HEK293 (cell line): ENCODE data around the gene IKZF1.

Experiments
- CTCF ChIA-PET: fragments of 350-600 bp; formaldehyde crosslinking; extraction: SDS; loops from one replicate; lab custom pipeline; 2021; ENCODE audit warnings: antibody characterized with exemption; lab: Yijun Ruan, JAX
- POLR2A ChIA-PET: fragments of 300-600 bp; formaldehyde crosslinking; extraction: SDS; loops from one replicate; lab custom pipeline; 2020; ENCODE audit warnings: antibody characterized with exemption, inconsistent platforms; lab: Yijun Ruan, JAX
- H3K27ac ChIP-seq: fragments of 200-500 bp; sonication (Bioruptor generic); 2 replicates; pipeline ENCODE4 v1.5.1; 2014; ENCODE audit warnings: low read depth, low read length, control low read depth, inconsistent platforms; ENCODE audit errors: extremely low read depth
- H3K36me3 ChIP-seq, 2 experiments: fragments of 200-500 bp in 1 of 2; sonication (Bioruptor generic) in 1 of 2; 1 replicate in 1 of 2; 2 replicates in 1 of 2; pipeline ENCODE4 v1.5.1; 2014 to 2017; ENCODE audit warnings: inconsistent platforms in 2 of 2, low read length in 2 of 2; ENCODE audit not compliant: control insufficient read depth in 2 of 2, insufficient read depth in 1 of 2
- H3K4me1 ChIP-seq: fragments of 200-500 bp; sonication (Bioruptor generic); 2 replicates; pipeline ENCODE4 v1.5.1; 2014; ENCODE audit warnings: mild to moderate bottlenecking, low read length, inconsistent platforms; ENCODE audit not compliant: control insufficient read depth, insufficient read depth
- H3K4me3 ChIP-seq: 2 replicates; pipeline ENCODE4 v1.5.1; 2011; ENCODE audit warnings: low read depth, mild to moderate bottlenecking, control low read depth, low read length, moderate library complexity
- H3K9me3 ChIP-seq: fragments of 200-500 bp; sonication (Bioruptor generic); 2 replicates; pipeline ENCODE4 v1.5.1; 2014; ENCODE audit warnings: low read depth, low read length, inconsistent platforms; ENCODE audit not compliant: control insufficient read depth, insufficient read depth
- ELK4 ChIP-seq: IDR thresholded peaks from 2 replicates; pipeline ENCODE4 v1.6.1; 2011; ENCODE audit warnings: mild to moderate bottlenecking, low read depth, low read length, borderline replicate concordance
- IKZF3 ChIP-seq: fragments of 450-650 bp; IDR thresholded peaks from 2 replicates; pipeline ENCODE4 v1.5.0; 2018; ENCODE audit warnings: missing biosample characterization, mild to moderate bottlenecking, missing genetic modification characterization, moderate library complexity
- KLF17 ChIP-seq: fragments of 450-650 bp; formaldehyde crosslinking; IDR thresholded peaks from 2 replicates; pipeline ENCODE4 v1.5.1; 2016; ENCODE audit warnings: missing biosample characterization, missing genetic modification characterization
- KLF9 ChIP-seq: fragments of 450-650 bp; formaldehyde crosslinking; IDR thresholded peaks from 2 replicates; pipeline ENCODE4 v1.5.1; 2016; ENCODE audit warnings: missing biosample characterization, missing genetic modification characterization, low read depth
- SP3 ChIP-seq: fragments of 450-650 bp; formaldehyde crosslinking; IDR thresholded peaks from 2 replicates; pipeline ENCODE4 v1.5.1; 2016; ENCODE audit warnings: missing biosample characterization, missing genetic modification characterization
- TSHZ1 ChIP-seq: fragments of 450-650 bp; formaldehyde crosslinking; IDR thresholded peaks from 2 replicates; pipeline ENCODE4 v1.5.1; 2016; ENCODE audit warnings: missing biosample characterization, missing genetic modification characterization, borderline replicate concordance
- WT1 ChIP-seq: fragments of 450-650 bp; formaldehyde crosslinking; IDR thresholded peaks from 2 replicates; pipeline ENCODE4 v1.5.1; 2016; ENCODE audit warnings: missing biosample characterization, missing genetic modification characterization
- ZBTB26 ChIP-seq: fragments of 450-650 bp; formaldehyde crosslinking; optimal IDR thresholded peaks from 2 replicates; pipeline ENCODE3; 2016; ENCODE audit warnings: missing biosample characterization, mild to moderate bottlenecking, missing genetic modification characterization
- ZIC2 ChIP-seq: fragments of 450-650 bp; formaldehyde crosslinking; IDR thresholded peaks from 2 replicates; pipeline ENCODE4 v1.5.1; 2016; ENCODE audit warnings: missing biosample characterization, missing genetic modification characterization
- ZNF133 ChIP-seq: fragments of 450-650 bp; formaldehyde crosslinking; IDR thresholded peaks from 2 replicates; pipeline ENCODE4 v1.5.1; 2016; ENCODE audit warnings: missing biosample characterization, missing genetic modification characterization
- ZNF19 ChIP-seq: fragments of 450-650 bp; formaldehyde crosslinking; IDR thresholded peaks from 2 replicates; pipeline ENCODE4; 2016; ENCODE audit warnings: missing biosample characterization, missing genetic modification characterization, low read depth
- ZNF221 ChIP-seq: fragments of 450-650 bp; formaldehyde crosslinking; IDR thresholded peaks from 2 replicates; pipeline ENCODE4 v1.5.1; 2017; ENCODE audit warnings: missing biosample characterization, missing genetic modification characterization, borderline replicate concordance
- ZNF324 ChIP-seq: fragments of 450-650 bp; formaldehyde crosslinking; IDR thresholded peaks from 2 replicates; pipeline ENCODE4 v1.5.1; 2016; ENCODE audit warnings: missing biosample characterization, missing genetic modification characterization
- ZNF335 ChIP-seq: fragments of 450-650 bp; formaldehyde crosslinking; conservative IDR thresholded peaks from 2 replicates; pipeline ENCODE4 v1.5.1; 2016; ENCODE audit warnings: missing biosample characterization, missing genetic modification characterization
- ZNF513 ChIP-seq: fragments of 450-650 bp; IDR thresholded peaks from 2 replicates; pipeline ENCODE4 v1.5.1; 2018; ENCODE audit warnings: missing biosample characterization, missing genetic modification characterization
- ZNF621 ChIP-seq: fragments of 450-650 bp; formaldehyde crosslinking; IDR thresholded peaks from 2 replicates; pipeline ENCODE4 v1.5.1; 2017; ENCODE audit warnings: missing biosample characterization, missing genetic modification characterization
- ZNF623 ChIP-seq: fragments of 450-650 bp; formaldehyde crosslinking; IDR thresholded peaks from 2 replicates; pipeline ENCODE4 v1.5.1; 2016; ENCODE audit warnings: missing biosample characterization, missing genetic modification characterization
- ZNF707 ChIP-seq: fragments of 450-650 bp; formaldehyde crosslinking; IDR thresholded peaks from 2 replicates; pipeline ENCODE4 v1.5.1; 2016; ENCODE audit warnings: missing biosample characterization, missing genetic modification characterization
- ZNF768 ChIP-seq: fragments of 450-650 bp; formaldehyde crosslinking; IDR thresholded peaks from 2 replicates; pipeline ENCODE4 v1.5.1; 2018; ENCODE audit warnings: missing biosample characterization, mild to moderate bottlenecking, missing genetic modification characterization
- ZNF837 ChIP-seq: fragments of 450-650 bp; formaldehyde crosslinking; IDR thresholded peaks from 2 replicates; pipeline ENCODE4 v1.5.1; 2016; ENCODE audit warnings: missing biosample characterization, missing genetic modification characterization
- ZXDB ChIP-seq: fragments of 450-650 bp; formaldehyde crosslinking; IDR thresholded peaks from 2 replicates; pipeline ENCODE4 v1.5.1; 2016; ENCODE audit warnings: missing biosample characterization, missing genetic modification characterization

IKZF1 gene

GRCh38 chr7:50265968-50266634, 38.4 kb upstream of the IKZF1 start (continued):
- no peak for TF ChIP-seq ZXDB (tag by site-specific recombination)
- no peak for TF ChIP-seq ZNF335 (tag by site-specific recombination)

GRCh38 chr7:50266635-50267386, 37.7 kb upstream of the IKZF1 start:
- POLR2A ChIA-PET: no interaction called here
- CTCF ChIA-PET: no interaction called here

More at GRCh38 chr7:50266635-50267386, 37.7 kb upstream of the IKZF1 start:
- Histone ChIP-seq H3K4me1 (no peaks in the 10 kb centered on the region), H3K27ac (no peak overlapping the region), H3K4me3 (no peak overlapping the region), H3K36me3 (no peaks in the 10 kb centered on the region)
- TF ChIP-seq ZBTB26: no peak
- TF ChIP-seq ZNF768 (tag by site-specific recombination): no peak
- no peak for TF ChIP-seq KLF9 (tag by site-specific recombination)
- no peak for TF ChIP-seq ZIC2 (tag by site-specific recombination)
- no peak for TF ChIP-seq ZNF837 (tag by site-specific recombination)
- TF ChIP-seq IKZF3 (tag by site-specific recombination): no peak
- TF ChIP-seq ZNF133: no peak
- no peak for TF ChIP-seq ELK4
- no peak for TF ChIP-seq ZNF623 (tag by site-specific recombination)
- no peak for TF ChIP-seq ZNF19 (tag by site-specific recombination)
- TF ChIP-seq ZNF707 (tag by site-specific recombination): no peak
- TF ChIP-seq KLF17 (tag by site-specific recombination): no peak
- no peak for TF ChIP-seq ZNF621 (tag by site-specific recombination)
- no peak for TF ChIP-seq WT1 (tag by site-specific recombination)
- TF ChIP-seq ZNF513 (tag by site-specific recombination): no peak
- TF ChIP-seq SP3 (tag by site-specific recombination): no peak
- no peak for TF ChIP-seq TSHZ1 (tag by site-specific recombination)
- TF ChIP-seq ZNF221 (tag by site-specific recombination): no peak
- TF ChIP-seq ZNF324 (tag by site-specific recombination): no peak
- TF ChIP-seq, all 188 proteins: peak for 0
- H3K9me3 ChIP-seq: no peaks in the 10 kb centered on the region
